Cardiac muscle cell (in vitro differentiated cells and primary cell): Measurements from ENCODE around the gene DUOX2. TPM values are rescaled to one million over a fixed set of nuclear protein-coding genes. Genes with fewer than 3 reads are reported as not detected.

Experiments
- DNase-seq, 2 donors: peaks; one replicate each; pipeline versions ENCODE4 v3.0.0 to v3.0.0-alpha.2; 2010 to 2017; ENCODE audit warnings: low read depth in 1 of 2, low spot score in 1 of 2
- H3K27ac ChIP-seq: fragments of 200-600 bp; sonication (generic); 2 replicates; pipeline ENCODE4 v1.5.1; 2016
- H3K27me3 ChIP-seq: fragments of 200-600 bp; sonication (generic); 2 replicates; pipeline ENCODE4 v1.6.0; 2016; ENCODE audit warnings: control low read depth
- H3K36me3 ChIP-seq: fragments of 200-600 bp; sonication (generic); 2 replicates; pipeline ENCODE4 v1.5.1; 2016; ENCODE audit warnings: control low read depth
- H3K4me1 ChIP-seq: fragments of 200-600 bp; sonication (generic); 2 replicates; pipeline ENCODE4 v1.8.1; 2017; ENCODE audit warnings: low read depth, mild to moderate bottlenecking, mixed run types
- H3K4me3 ChIP-seq: fragments of 200-600 bp; sonication (generic); 2 replicates; pipeline ENCODE4 v1.5.1; 2016; ENCODE audit warnings: mild to moderate bottlenecking
- H3K9me3 ChIP-seq: fragments of 200-600 bp; sonication (generic); 2 replicates; pipeline ENCODE4 v1.5.1; 2017; ENCODE audit warnings: low read depth, mild to moderate bottlenecking, control low read depth
- CTCF ChIP-seq: IDR thresholded peaks from 2 replicates; pipeline ENCODE4 v1.5.1; 2012; ENCODE audit warnings: low read depth, mild to moderate bottlenecking, low read length
- polyA plus RNA-seq: library from polyadenylated mRNA; unstranded; fragments of >200 nt; fragmentation: Nextera tagmentation; extraction: Ambion mirVana; gene quantifications from 2 replicates; pipeline ENCODE4 v1.2.1, GENCODE V29; 2016
- total RNA-seq: library from RNA; depleted of rRNA; stranded (reverse); fragments of >200 nt; gene quantifications from 2 replicates; pipeline ENCODE4 v1.2.3, GENCODE V29; 2016

The DUOX2 gene
- total and polyA plus RNA-seq, 2 experiments from 2014 or later, result 0.18 to 0.54 TPM

DNA sequence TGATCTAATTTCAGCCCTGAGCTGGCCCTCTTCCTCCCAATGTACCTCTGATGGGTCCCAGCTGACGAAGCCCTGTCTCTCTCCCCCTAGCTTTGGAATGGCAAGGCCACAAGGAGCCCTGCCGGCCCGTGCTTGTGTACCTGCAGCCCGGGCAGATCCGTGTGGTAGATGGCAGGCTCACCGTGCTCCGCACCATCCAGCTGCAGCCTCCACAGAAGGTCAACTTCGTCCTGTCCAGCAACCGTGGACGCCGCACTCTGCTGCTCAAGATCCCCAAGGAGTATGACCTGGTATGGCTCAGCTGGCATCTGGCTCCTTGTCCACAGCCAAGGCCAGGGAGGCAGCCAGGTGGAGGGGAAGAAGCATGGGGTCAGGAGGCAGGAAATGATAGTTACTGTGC lies 30.0 kb upstream of the DUOX2 start:
- Histone ChIP-seq H3K36me3 (no peaks in the 10 kb centered on the region), H3K4me3 (no peak overlapping the region), H3K27me3 (peaks cover 3% of the 10 kb centered on the region), H3K9me3 (no peaks in the 10 kb centered on the region), H3K27ac (no peak overlapping the region), H3K4me1 (no peaks in the 10 kb centered on the region)
- no peak for DNase-seq
- TF ChIP-seq CTCF, result no peak

GRCh38 chr15:45143056-45143455 lies 29.1 kb upstream of the DUOX2 start:
- TF ChIP-seq CTCF, result no peak
- no peak for DNase-seq

GRCh38 chr15:45141386-45141785 lies 27.4 kb upstream of the DUOX2 start:
- H3K9me3 ChIP-seq, result no peaks in the 10 kb centered on the region
- no peaks in the 10 kb centered on the region for H3K4me1 ChIP-seq
- DNase-seq, result no peak
- H3K36me3 ChIP-seq, result no peaks in the 10 kb centered on the region
- no peak for TF ChIP-seq CTCF
- H3K4me3 ChIP-seq, result no peak overlapping the region
- H3K27me3 ChIP-seq, result peaks cover 10% of the 10 kb centered on the region
- no peak overlapping the region for H3K27ac ChIP-seq

More at GRCh38 chr15:45143056-45143455, 29.1 kb upstream of the DUOX2 start:
- H3K27me3 ChIP-seq, result peaks cover 3% of the 10 kb centered on the region
- no peak overlapping the region for H3K27ac ChIP-seq
- H3K4me3 ChIP-seq, result no peak overlapping the region
- H3K4me1 ChIP-seq, result no peaks in the 10 kb centered on the region
- H3K9me3 ChIP-seq, result no peaks in the 10 kb centered on the region
- H3K36me3 ChIP-seq, result no peaks in the 10 kb centered on the region

DNA sequence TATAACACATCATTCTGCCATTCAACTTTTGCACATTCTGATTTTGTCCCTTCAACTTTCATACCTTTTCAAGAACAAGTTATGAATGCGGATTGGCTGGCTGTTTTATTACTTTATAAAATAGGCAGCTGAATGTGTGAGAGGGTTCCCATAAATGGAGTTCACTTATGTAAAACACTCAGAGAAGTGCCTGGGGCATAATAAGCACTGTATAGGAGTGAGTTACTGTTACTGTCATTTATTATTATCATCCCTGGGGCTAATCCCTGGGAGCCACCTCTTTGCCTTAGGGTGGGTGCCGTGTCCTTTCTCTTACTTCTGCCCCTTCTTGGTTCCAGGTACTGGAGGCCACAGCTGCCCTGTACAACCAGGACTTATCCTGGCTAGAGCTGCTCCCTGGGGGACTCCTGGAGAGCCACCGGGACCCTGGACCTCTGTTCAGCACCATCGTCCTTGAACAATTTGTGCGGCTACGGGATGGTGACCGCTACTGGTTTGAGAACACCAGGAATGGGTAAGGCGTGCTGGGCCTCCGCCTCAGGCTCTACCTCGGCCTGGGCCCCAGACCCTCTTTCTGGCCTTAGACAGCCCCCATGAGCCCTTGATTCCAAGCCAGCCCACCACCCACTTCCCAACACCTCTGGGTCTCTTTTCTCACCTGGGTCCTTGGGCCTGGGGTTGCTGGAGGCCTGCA lies 26.7 kb upstream of the DUOX2 start:
- no peak overlapping the region for H3K27ac ChIP-seq
- DNase-seq, result no peak
- no peaks in the 10 kb centered on the region for H3K4me1 ChIP-seq
- no peaks in the 10 kb centered on the region for H3K9me3 ChIP-seq
- H3K4me3 ChIP-seq, result no peak overlapping the region
- peaks cover 16% of the 10 kb centered on the region for H3K27me3 ChIP-seq
- no peak for TF ChIP-seq CTCF
- H3K36me3 ChIP-seq, result no peaks in the 10 kb centered on the region

DNA sequence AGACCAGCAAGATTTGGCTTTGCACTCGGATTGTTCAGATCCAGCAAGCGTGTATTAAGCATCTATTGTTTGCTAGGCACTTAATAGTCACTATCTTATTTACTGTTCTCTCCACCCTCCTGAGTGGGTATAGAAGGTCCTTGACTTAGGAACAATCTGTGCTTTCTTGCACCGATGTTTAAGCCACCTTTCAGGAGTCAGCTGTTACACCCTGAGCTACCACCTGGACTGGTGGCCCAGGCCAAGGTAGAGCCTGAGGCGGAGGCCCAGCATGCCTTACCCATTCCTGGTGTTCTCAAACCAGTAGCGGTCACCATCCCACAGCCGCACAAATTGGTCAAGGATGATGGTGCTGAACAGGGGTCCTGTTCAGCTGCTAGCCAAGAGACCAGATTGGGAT lies 25.8 kb upstream of the DUOX2 start:
- Histone ChIP-seq H3K4me1 (no peaks in the 10 kb centered on the region), H3K27ac (no peak overlapping the region), H3K36me3 (no peaks in the 10 kb centered on the region), H3K27me3 (peaks cover 23% of the 10 kb centered on the region), H3K9me3 (no peaks in the 10 kb centered on the region), H3K4me3 (no peak overlapping the region)
- no peak for TF ChIP-seq CTCF
- no peak for DNase-seq
